Measurements from ENCODE around the gene CBL.
"Not testable (repeated sequence)": the region's sequence is repeated elsewhere in the genome, so short reads cannot be mapped to it uniquely, and the experiment has no call there.

The CBL gene

DNA sequence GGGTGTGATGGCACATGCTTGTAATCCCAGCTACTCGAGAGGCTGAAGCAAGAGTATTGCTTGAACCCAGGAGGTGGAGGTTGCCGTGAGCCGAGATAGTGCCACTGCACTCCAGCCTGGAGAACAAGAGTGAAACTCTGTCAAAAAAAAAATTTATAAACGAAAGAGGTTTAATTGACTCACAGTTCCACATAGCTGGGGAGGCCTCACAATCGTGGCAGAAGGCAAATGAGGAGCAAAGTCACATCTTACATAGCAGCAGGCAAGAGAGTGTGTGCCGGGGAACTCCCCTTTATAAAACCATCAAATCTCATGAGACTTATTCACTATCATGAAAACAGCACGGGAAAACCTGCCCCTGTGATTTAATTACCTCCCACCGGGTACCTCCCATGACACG, 21.7 kb upstream of the CBL start:
- not testable (repeated sequence) for DNase-seq (ENCODE audit: low read depth in 2 of 2)

DNA sequence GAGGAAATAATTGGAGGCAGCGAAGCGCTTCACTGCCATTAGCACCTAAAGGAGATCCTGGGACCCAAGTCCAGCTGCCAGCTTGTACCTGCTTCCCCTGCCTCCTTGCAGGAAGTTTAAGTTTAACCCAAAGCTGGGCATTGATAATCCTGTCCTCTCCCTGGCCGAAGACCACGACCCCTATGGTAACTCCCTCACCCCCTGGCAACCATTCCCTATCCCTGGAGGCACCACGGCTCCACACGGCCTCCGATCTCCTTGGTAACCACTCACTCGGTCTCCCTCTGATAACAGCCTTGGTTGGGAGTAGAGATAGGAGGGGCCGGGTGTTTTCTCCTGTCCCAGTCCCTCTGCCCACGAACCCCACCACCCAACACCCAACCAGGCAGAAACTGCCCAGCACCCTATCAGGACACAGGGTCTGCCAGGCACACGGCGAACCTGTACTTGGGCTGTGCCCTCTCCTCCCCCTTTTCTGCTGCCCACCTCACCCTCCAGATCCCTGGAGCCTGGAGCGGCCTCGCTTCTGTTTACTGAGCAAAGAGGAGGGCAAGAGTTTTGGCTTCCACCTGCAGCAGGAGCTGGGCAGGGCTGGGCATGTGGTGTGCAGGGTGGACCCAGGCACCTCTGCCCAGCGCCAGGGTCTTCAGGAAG, 20.0 kb upstream of the CBL start:
- no peak for DNase-seq (ENCODE audit: low read depth in 2 of 2)

DNA sequence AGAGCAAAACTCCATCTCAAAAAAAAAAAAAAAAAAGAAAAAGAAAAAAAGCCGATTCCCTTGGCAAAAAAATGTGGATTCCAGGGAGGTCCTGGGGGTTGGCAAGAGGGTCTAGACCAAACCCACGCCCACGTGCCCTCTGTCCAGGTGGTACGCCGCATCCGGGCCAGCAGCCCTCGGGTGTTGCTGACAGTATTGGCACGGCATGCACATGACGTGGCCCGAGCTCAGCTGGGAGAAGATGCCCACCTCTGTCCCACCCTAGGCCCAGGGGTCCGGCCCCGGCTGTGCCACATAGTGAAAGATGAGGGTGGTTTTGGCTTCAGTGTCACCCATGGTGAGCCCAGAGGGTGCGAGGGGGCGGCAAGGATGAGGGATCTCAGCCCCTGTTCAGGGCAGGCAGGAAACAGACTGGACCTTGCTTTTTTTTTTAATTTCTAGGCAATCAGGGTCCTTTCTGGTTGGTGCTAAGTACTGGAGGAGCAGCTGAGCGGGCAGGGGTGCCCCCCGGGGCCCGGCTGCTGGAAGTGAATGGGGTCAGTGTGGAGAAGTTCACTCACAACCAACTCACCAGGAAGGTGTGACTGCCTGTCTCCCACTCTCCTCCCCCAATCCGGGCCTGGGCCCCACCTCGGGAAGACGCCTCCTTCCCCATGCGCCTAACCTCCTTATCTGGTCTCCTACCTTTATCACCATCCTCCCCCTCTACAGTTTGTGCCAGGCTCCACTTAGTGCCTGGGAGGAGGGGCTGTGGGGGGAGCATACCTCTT, 18.8 kb upstream of the CBL start:
- DNase-seq (ENCODE audit: low read depth in 2 of 2), result no peak

DNA sequence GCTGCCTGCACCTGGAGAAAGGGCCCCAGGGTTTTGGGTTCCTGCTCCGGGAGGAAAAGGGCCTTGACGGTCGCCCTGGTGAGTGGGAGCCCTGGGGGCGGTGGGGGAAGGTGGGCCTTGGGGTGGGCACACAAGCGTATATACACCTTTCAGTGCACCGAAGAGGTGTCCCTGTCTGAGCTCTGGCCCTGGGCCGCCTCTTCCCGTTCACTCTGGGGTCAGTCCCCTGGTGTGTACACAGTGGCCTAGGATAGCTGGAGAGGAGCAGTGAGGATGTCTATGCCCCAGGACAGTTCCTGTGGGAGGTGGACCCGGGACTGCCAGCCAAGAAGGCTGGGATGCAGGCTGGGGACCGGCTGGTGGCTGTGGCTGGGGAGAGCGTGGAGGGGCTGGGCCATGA, 18.1 kb upstream of the CBL start:
- DNase-seq (ENCODE audit: low read depth in 2 of 2), result no peak

DNA sequence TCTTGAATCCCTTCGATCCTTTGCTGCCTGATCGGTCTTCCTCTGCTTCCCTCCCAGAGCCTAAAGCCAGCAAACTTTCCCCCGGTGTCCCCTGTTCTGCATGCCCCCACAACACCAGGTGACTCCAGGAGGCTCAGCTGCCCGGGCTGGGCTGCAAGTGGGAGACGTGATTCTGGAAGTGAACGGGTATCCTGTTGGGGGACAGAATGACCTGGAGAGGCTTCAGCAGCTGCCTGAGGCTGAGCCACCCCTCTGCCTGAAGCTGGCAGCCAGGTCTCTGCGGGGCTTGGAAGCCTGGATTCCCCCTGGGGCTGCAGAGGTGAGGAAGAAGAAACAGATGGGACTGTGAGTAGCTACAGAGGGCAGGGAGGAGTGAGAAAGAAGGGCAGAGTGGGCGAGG, 17.3 kb upstream of the CBL start:
- no peak for DNase-seq (ENCODE audit: low read depth in 2 of 2)

DNA sequence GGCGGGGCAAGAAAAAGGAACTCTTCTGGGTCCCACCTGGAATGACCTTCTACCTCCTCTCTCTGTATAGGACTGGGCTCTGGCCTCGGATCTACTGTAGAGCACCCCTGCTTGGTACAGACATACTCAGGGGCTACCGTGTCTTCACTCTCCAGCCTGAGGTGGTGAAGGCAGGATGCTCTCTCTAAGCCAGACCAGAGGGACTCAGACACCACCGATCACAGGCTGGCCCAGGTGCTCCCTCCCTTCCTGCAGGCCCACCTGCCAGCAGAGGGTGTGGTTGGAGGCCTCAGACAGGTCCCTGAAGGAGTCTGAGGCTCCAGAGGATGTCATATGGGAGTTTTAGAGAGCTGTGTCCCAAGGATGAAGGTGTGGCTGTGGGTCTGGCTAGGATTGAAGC, 16.7 kb upstream of the CBL start:
- no peak for DNase-seq (ENCODE audit: low read depth in 2 of 2)

DNA sequence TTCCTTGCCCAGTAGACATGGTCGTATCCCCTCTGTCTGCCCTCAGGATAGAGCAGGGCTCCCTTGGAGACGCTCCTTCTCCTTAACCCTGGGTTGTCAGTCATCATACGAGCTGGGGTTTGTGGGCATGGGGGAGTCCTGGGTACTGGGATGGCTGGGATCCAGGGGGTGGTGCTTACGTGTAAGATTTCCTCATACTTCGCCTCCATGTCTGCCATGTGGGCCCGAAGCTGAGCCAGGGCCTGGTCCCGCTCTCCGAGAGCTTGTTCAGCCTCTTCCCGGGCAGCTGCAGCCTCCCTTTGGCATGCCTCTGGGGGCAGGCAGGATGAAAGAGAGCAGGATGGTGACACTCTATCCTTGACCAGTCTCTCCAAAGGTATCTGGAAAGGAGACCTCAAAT, 15.6 kb upstream of the CBL start:
- no peak for DNase-seq (ENCODE audit: low read depth in 2 of 2)

DNA sequence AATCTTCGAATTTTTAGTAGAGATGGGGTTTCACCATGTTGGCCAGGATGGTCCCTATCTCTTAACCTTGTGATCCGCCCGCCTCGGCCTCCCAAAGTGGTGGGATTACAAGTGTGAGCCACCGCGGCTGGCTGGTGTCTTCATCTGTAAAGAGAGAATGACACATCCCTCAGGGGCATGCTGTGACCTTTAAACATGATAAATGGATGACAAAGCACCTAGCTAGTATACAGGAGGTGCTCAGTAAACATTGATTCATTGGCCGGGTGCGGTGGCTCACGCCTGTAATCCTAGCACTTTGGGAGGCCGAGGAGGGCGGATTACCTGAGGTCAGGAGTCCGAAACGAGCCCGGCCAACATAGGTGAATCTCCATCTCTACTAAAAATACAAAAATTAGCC, 14.9 kb upstream of the CBL start:
- DNase-seq (ENCODE audit: low read depth in 2 of 2), result not testable (repeated sequence)

DNA sequence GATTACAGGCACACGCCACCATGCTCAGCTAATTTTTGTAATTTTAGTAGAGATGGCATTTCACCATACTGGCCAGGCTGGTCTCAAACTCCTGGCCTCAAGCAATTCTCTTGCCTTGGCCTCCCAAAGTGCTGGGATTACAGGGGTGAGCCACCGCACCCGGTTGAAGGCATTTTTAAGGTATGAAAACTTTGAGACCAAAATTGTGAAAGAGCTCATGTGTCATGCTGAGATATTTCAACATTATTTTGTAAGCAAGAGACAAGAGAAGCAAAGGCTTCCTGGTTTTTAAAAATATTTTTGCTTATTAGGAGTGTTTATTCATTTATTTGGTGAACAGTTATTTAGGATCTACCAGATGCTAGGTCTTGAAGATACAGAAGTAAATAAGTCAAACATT, 14.0 kb upstream of the CBL start:
- no peak for DNase-seq (ENCODE audit: low read depth in 2 of 2)

DNA sequence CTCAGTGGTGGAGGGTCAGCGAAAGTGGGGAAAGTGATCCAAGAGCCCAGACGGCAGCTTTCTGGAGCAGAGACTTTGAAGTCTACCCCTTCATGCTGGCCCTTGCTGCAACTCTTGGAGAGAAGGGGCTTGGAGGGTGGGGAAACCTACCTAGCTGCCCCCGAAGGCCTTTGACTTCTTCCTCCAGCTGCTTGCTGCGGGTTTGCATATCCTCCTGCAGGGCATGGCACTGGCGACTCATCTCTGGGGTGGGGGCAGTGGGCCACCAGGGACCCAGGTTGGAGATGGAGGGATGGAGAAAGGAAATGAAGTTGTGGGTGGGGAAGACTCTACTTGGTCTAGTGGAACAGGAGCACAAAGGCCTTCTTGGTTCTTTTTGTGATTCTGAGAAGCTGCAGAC, 13.1 kb upstream of the CBL start:
- DNase-seq (ENCODE audit: low read depth in 2 of 2), result no peak

DNA sequence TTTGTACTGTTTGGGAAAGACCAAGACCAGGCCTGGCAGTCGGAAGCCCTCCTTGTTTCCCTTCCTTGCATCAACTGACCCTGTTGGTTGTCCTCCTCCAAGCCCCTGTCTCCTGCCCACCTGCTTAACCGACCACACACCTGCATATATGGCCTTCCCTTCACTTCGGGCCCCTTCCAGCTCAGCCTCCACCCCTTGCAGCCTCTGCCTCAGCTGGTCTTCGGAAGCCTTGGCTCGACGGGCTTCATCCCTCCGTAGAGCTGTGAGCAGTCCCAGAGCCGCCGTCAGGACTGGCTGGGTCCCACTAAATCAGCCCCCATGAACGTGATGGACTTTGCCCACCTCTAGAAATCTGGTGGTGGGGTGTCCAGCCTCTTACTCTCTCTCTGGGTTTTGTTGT, 12.5 kb upstream of the CBL start:
- DNase-seq (ENCODE audit: low read depth in 2 of 2), result no peak

DNA sequence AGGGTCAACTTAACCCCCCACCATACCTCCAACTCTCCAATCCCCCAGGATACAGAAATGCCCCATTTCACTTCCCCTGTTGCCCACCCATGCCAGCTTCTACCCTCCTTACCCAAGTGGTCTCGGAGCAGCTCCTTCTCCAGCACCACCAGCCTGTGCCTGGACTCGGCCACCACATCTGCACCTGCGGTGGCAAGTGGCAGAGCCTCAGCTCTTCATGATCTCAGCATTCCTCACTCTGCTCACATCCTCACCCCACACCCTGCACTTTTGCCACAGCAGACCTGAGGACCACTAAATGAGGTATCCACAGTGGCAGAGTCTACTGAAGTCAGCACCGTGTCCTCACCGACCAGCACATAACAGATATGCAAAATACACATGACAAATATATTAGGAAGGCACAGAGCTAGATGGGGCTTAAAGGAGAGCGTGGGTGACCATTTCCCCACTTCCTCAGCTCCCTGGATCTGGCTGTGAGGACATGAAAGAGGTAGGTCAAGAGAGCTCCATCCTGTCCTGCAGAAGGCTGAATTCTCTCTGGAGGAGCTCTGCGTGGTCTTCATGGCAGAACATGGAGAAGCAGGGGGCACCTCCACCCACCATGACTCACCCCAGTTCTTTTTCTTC, 11.2 kb upstream of the CBL start:
- no peak for DNase-seq (ENCODE audit: low read depth in 2 of 2)

DNA sequence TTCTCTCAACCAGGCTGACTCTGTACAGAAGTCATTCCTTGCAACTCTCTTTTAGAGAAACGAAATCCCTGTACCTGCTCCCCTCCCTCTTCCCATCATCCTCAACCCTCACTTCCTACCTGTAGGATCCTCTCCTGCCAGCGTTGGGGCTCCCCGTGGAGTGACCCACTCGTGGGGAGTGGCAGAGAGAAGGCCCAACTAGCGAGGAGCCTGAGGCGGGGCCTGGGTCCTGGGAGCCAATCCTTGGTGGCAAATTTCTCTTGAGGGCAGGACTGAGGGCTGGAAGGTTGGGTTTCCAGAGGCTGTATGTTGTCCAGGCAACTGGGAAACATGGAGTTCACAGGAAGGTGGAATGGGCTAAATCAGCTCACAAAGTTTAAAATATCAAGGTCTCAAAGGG, 10.5 kb upstream of the CBL start:
- DNase-seq (ENCODE audit: low read depth in 2 of 2), result no peak

DNA sequence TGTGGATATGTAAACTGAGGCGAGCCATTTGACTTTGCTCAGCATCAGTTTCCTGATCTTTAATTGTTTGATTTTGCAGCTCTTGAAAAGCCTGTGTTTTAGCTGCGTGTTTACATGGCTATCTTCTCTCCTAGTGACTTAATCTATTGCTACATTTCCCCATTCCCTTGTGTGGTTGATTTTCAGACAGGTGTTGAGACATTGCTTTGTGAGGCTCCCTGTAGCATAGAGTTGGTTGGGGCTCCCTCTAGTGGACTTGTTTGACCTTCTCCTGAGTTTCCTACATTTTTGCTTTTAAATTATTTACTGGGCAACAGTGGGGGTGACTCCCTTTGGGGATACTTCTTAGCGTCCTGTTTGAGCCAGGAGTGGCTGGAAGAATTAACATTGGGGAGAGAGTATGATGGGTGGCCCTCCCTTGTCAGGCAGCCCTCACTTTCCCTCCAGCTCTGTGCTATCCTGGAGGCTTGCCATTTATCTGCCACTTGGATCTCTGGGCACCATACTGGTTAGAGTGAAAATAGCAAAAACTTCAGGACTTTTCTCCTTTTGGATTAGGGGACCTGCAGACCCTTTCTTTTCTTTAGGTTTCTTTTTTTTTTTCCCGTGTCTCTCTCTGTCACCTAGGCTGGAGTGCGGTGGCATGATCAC, 9.2 kb upstream of the CBL start:
- peak; percentile 49 to 57 for DNase-seq (ENCODE audit: low read depth in 2 of 2)

DNA sequence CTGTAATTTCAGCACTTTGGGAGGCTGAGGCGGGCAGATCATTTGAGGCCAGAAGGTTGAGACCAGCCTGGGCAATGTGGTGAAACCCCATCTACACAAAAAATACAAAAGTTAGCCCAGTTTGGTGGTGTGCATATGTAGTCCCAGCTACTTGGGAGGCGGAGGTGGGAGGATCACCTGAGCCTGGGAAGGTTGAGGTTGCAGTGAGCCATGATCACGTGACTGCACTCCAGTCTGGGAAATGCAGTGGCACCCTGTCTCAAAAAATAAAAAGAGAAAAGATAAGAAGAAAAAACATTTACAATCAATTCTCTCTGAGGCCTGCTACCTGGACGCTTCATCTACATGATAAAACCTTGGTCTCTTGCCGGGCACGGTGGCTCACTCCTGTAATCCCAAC, 7.2 kb upstream of the CBL start:
- no peak for DNase-seq (ENCODE audit: low read depth in 2 of 2)

DNA sequence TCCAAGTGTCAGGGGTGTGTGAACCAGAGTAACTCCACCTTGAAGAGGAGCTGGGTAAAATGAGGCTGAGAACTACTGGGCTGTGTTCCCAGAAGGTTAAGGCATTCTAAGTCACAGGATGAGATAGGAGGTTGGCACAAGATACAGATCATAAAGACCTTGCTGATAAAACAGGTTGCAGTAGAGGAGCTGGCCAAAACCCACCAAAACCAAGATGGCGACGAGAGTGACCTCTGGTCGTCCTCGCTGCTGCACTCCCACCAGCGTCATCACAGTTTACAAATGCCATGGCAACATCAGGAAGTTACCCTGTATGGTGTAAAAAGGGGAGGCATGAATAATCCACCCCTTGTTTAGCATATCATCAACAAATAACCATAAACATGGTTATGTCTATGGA, 4.9 kb upstream of the CBL start:
- DNase-seq (ENCODE audit: low read depth in 2 of 2), result not testable (repeated sequence)

DNA sequence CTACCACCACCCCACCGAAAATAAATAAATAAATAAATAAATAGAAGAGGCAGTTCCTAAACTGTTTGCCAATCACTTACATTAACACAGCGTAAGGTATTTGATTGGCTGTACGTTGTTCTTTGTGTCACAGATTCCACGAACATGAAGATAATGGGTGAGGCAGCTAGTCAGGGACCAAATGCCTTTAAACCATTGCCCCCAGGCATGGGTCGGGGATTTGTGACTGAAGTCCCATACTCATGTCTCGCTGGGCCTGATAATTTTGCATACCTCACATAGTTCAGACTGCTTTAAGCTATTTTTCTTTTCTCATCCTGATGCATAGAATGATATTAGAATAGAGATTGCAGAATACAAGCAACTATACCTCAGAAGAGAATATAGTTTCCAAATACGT, 3.6 kb upstream of the CBL start:
- no peak for DNase-seq (ENCODE audit: low read depth in 2 of 2)

DNA sequence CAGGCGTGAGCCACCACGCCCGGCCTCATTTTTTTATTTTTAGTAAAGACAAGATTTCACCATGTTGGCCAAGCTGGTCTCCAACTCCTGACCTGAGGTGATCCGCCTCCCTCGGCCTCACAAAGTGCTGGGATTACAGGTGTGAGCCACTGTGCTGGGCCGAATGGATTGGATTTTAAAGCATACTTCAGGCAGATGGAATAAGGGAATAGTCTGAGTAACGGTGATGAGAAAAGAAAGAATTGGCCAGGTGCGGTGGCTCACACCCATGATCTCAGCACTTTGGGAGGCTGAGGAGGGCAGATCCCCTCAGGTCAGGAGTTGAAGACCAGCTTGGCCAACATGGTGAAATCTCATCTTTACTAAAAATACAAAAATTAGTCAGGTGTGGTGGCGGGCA, 2.1 kb upstream of the CBL start:
- DNase-seq (ENCODE audit: low read depth in 2 of 2), result no peak

DNA sequence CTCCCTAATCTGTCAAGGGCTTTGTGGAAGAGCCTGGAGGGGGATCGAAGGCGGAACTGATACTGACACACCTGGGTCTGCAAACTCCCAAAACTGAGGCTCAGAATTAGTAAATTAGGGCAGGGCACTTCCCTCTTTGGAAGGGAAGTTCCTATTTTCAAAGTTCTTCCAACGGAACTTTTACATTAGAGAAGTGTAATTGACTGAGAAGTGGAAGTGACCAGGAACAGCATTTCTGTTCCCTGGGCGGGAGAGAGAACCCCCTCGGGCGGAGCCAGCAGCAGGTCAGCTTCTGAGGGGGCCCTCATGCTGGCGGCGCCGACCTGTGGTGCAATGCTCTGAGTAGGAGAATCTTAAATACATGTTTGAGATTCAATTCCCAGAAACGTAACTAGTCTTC, 1.1 kb upstream of the CBL start:
- DNase-seq (ENCODE audit: low read depth in 2 of 2), result no peak

DNA sequence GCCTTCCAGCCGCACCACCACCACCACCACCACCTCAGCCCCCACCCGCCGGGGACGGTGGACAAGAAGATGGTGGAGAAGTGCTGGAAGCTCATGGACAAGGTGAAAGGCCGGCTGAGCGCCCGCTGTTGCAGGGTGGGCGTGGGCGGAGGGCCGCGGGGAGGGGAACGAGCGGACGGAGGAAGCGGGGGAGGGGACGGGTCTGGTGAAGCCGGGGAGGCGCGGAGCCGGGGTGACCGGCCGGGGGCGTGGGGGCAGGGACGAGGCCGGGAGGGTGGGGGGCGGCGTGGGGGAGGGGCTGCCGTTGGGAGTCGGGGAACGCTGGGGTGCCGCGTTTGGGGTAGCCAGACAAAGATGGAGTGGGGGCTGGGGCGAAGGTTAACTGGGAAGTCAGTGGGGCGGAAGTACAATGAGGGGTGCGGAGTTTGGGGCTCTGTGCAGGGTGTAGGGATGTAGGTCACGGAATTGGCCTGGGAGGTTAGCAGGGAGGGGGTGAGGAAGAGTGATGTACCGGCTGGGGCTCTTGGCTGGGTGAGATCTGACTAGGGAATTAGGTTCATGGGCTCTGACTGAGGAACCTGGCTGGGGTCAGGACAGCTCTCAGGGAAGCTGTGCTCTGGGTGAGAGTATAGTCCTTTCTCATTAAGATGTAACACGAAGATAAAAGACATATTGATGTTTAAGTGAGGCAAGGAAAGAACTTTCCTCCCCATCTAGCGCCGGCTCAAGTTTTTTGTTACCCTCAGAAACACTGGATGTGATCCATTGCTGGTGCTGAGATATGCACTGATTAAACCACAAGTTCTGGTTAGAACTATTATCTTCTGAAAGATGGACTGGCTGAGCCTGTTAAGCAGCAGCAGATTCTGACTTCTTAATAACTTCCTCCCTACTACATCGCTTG, 624 bp downstream of the CBL start:
- peak; percentile 46 to 61 for DNase-seq (ENCODE audit: low read depth in 2 of 2)

DNA sequence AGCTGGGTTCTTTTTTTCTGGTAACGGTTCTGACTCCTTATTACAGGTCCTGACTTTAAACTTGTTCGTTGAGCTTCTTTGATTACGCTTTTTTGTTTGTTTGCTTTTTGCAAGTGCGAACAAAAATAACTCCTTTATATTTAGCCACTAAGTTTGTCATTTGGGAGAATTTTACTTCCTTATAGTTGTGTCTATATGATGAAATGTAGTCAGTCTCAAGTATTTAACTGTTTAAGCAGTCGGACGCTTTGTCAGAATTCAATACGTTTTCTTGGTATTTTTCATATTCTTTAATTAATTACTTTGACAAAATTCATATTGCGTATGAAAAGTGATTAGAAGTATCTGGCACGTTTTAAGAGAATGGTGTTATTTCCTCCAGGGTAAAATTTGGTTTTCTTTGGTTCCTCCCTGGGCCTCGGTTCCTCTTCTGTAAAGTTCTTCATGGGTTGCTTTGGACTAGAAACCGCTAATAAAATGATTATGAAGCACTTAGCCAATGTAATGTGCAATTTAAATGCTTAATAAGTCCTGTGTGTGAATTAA, 1.3 kb downstream of the CBL start:
- no peak for DNase-seq (ENCODE audit: low read depth in 2 of 2)
